ENCODE results near the gene PRELID1.

DNA sequence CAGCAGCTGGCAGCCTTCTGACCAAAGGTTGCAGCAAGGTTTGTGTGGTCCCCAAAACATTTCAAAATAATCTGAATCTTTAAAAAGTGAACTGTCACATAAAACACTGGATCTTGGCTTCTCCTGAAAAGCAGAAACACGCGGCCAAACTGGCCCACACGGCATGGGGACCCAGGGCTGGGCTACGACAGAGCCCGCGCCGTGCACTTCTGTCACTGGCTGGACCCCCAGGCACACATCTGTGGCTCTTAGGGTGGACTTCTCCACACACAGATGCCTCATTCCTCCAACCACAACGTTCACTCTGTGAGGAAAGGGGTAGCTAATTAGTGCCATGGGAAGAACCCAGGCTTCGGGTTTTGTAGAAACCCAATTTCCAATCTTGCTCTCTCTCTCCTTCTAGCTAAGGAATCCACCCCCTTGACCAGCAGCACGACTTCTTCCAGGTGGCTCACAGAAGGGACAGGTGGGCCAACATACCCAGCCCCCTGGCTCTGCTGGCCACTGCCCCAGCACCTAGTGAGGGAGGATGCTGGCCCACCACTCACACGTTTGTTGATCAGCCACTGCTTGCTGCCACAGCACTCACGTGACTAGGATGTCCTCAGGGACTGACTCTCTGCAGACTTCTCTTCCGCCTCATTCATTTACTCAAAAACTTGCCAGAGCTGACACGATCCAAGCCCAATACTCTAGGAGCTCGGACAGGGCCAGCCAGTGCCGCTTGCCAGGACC is 30.0 kb downstream of the PRELID1 start:
- TF ChIP-seq, protein P1, sequence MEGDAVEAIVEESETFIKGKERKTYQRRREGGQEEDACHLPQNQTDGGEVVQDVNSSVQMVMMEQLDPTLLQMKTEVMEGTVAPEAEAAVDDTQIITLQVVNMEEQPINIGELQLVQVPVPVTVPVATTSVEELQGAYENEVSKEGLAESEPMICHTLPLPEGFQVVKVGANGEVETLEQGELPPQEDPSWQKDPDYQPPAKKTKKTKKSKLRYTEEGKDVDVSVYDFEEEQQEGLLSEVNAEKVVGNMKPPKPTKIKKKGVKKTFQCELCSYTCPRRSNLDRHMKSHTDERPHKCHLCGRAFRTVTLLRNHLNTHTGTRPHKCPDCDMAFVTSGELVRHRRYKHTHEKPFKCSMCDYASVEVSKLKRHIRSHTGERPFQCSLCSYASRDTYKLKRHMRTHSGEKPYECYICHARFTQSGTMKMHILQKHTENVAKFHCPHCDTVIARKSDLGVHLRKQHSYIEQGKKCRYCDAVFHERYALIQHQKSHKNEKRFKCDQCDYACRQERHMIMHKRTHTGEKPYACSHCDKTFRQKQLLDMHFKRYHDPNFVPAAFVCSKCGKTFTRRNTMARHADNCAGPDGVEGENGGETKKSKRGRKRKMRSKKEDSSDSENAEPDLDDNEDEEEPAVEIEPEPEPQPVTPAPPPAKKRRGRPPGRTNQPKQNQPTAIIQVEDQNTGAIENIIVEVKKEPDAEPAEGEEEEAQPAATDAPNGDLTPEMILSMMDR (IDR thresholded peaks at IDR 0.05; ENCODE audit: low read length) = no peak
- TF ChIP-seq EZH2 (optimal IDR thresholded peaks at IDR 0.05; ENCODE audit: low read depth, low read length) = no peak
- no peak for TF ChIP-seq EZH2phosphoT487 (IDR thresholded peaks at IDR 0.05; ENCODE audit: low read length)

Measured in MM.1S (cell line).